Peyer's patch (tissue), 4 donors: ENCODE data around the gene PPM1M.

ENCODE experiments used
- CTCF ChIP-seq, 6 experiments: fragments of 450-650 bp in 4 of 6; fragments of 200-600 bp in 2 of 6; sonication (generic) in 1 of 6; IDR thresholded peaks; one replicate each; pipeline ENCODE4 v1.5.1; 2017 to 2019; ENCODE audit warnings: antibody characterized with exemption in 6 of 6, mild to moderate bottlenecking in 3 of 6, moderate library complexity in 1 of 6
- POLR2A ChIP-seq, 2 donors: fragments of 450-650 bp; IDR thresholded peaks; one replicate each; pipeline ENCODE4 v1.5.1; 2017; ENCODE audit warnings: antibody characterized with exemption in 2 of 2, mild to moderate bottlenecking in 2 of 2, moderate library complexity in 2 of 2

- TF ChIP-seq CTCF (IDR thresholded peaks at IDR 0.05) = no peak
- TF ChIP-seq POLR2A (IDR thresholded peaks at IDR 0.05) = no peak
These were observed 49.0 kb downstream of the PPM1M start for GRCh38 chr3:52294320-52295150.
